Upper lobe of right lung (tissue), 1 donor: ENCODE results near the gene SRSF2. TPM values are rescaled to one million over a fixed set of nuclear protein-coding genes. Genes with fewer than 3 reads are reported as not detected.
A peak's percentile ranks its signal among the peaks of the same experiment; 100 is the strongest.
"Not testable (repeated sequence)": the region's sequence is repeated elsewhere in the genome, so short reads cannot be mapped to it uniquely, and the experiment has no call there.

Experiments used
- ATAC-seq: fragments of 200-7000 bp; cut with Tn5 transposase; one replicate; pipeline ENCODE4 v1.9.1; 2020; ENCODE audit warnings: mild to moderate bottlenecking, moderate library complexity
- DNase-seq: peaks from one replicate; pipeline ENCODE4 v3.0.0-alpha.2; 2020
- H3K27ac ChIP-seq: fragments of 200-600 bp; one replicate; pipeline ENCODE4 v1.8.0; 2022
- H3K27me3 ChIP-seq: fragments of 200-600 bp; one replicate; pipeline ENCODE4 v1.8.0; 2022; ENCODE audit warnings: mild to moderate bottlenecking
- H3K36me3 ChIP-seq: fragments of 200-600 bp; one replicate; pipeline ENCODE4 v1.8.0; 2022
- H3K4me1 ChIP-seq: fragments of 200-600 bp; one replicate; pipeline ENCODE4 v1.8.0; 2022
- H3K4me3 ChIP-seq: fragments of 200-600 bp; one replicate; pipeline ENCODE4 v1.8.0; 2022; ENCODE audit warnings: mild to moderate bottlenecking
- H3K9me3 ChIP-seq: fragments of 200-600 bp; one replicate; pipeline ENCODE4 v1.8.0; 2022
- intact Hi-C: fragments of 100-400 bp; cut with DNase I; formaldehyde crosslinking; loops from one replicate; pipeline ENCODE4 v1.11.0; 2022
- total RNA-seq: library from RNA; stranded (reverse); fragmentation: NEBNext Ultra II Directional; extraction: Animal tissue kit (Norgen Biotek cat#: 25700); gene quantifications from one replicate; pipeline ENCODE4 v1.2.1, GENCODE V29; 2021
- TF ChIP-seq, protein P1 (sequence below): fragments of 200-600 bp; IDR thresholded peaks from one replicate; pipeline ENCODE4 v1.8.0; 2022; ENCODE audit warnings: antibody characterized with exemption
- donor health status: DM: no; HTN: yes; CAD: no; lungs with severe emphysema.

The SRSF2 gene
- total RNA-seq, 1 donor from 2014 or later: 145 TPM

DNA sequence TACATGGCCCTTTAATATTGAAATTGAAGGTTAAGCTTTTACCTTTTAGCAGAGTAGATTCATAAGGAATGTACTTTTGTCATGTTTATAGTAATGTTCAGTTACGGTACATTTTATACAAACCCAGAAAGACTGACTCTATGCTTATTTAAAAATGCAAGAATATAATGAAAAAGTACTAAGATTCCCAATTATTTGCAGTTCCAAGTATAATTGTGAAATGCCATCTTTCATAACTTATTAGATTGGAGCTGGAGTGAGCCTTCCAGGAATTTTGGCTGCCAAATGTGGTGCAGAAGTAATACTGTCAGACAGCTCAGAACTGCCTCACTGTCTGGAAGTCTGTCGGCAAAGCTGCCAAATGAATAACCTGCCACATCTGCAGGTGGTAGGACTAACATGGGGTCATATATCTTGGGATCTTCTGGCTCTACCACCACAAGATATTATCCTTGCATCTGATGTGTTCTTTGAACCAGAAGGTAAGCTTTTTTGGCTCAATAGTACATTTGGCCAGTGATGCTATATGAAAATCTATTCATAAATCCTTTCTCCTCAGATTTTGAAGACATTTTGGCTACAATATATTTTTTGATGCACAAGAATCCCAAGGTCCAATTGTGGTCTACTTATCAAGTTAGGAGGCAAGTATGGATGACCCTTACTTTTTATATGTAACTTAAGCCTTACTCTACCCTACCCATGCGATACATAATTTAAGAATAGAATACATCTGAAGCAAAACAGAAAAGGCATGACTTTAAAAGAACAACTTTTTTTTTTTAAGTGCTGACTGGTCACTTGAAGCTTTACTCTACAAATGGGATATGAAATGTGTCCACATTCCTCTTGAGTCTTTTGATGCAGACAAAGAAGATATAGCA is 4.2 kb downstream of the SRSF2 start:
- TF ChIP-seq, protein P1, sequence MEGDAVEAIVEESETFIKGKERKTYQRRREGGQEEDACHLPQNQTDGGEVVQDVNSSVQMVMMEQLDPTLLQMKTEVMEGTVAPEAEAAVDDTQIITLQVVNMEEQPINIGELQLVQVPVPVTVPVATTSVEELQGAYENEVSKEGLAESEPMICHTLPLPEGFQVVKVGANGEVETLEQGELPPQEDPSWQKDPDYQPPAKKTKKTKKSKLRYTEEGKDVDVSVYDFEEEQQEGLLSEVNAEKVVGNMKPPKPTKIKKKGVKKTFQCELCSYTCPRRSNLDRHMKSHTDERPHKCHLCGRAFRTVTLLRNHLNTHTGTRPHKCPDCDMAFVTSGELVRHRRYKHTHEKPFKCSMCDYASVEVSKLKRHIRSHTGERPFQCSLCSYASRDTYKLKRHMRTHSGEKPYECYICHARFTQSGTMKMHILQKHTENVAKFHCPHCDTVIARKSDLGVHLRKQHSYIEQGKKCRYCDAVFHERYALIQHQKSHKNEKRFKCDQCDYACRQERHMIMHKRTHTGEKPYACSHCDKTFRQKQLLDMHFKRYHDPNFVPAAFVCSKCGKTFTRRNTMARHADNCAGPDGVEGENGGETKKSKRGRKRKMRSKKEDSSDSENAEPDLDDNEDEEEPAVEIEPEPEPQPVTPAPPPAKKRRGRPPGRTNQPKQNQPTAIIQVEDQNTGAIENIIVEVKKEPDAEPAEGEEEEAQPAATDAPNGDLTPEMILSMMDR: no peak
- peaks cover 54% of the 10 kb centered on the region for H3K36me3 ChIP-seq
- H3K4me3 ChIP-seq: no peak overlapping the region
- H3K9me3 ChIP-seq: no peaks in the 10 kb centered on the region
- H3K27ac ChIP-seq: no peak overlapping the region
- DNase-seq (no peak), ATAC-seq (no peak)
- no peaks in the 10 kb centered on the region for H3K27me3 ChIP-seq
- peaks cover 54% of the 10 kb centered on the region for H3K4me1 ChIP-seq
- intact Hi-C loops: no loop called here

DNA sequence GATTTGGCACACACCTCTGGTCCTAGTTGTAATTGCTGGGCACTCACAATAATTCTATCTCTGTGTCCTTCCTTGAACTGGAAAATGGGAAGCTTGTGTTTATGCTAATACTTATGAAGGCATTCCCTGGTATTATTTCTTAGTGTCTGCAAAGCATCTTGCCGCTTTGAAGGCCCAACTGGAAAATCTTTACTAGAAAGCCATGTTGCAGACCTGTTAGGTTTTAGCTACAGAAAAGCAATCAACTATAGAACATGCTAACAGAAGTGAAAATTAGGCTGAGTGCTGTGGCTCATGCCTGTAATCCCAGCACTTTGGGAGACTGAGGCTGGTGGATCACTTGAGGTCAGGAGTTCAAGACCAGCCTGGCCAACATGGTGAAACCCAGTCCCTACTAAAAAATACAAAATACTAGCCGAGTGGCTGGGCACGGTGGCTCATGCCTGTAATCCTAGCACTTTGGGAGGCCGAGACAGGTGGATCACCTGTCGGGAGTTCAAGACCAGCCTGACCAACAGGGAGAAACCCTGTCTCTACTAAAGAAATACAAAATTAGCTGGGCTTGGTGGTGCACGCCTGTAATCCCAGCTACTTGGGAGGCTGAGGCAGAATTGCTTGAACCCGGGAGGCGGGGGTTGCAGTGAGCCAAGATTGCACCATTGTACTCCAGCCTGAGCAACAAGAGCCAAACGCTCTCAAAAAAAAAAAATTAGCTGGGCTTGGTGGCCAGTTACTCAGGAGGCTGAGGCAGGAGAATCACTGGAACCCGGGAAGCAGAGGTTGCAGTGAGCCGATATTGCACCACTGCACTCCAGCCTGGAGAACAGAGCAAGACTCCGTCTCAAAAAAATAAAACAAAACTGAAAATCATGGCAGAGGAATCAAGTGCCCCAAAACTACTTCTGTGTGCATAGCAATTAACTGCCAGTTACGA is 5.1 kb downstream of the SRSF2 start:
- H3K9me3 ChIP-seq, intact Hi-C loops, DNase-seq, H3K27me3 ChIP-seq, ATAC-seq, H3K4me3 ChIP-seq: not testable (repeated sequence)
- peaks cover 54% of the 10 kb centered on the region for H3K36me3 ChIP-seq
- peak overlapping the region; percentile 1 for H3K27ac ChIP-seq
- H3K4me1 ChIP-seq: peaks cover 60% of the 10 kb centered on the region

DNA sequence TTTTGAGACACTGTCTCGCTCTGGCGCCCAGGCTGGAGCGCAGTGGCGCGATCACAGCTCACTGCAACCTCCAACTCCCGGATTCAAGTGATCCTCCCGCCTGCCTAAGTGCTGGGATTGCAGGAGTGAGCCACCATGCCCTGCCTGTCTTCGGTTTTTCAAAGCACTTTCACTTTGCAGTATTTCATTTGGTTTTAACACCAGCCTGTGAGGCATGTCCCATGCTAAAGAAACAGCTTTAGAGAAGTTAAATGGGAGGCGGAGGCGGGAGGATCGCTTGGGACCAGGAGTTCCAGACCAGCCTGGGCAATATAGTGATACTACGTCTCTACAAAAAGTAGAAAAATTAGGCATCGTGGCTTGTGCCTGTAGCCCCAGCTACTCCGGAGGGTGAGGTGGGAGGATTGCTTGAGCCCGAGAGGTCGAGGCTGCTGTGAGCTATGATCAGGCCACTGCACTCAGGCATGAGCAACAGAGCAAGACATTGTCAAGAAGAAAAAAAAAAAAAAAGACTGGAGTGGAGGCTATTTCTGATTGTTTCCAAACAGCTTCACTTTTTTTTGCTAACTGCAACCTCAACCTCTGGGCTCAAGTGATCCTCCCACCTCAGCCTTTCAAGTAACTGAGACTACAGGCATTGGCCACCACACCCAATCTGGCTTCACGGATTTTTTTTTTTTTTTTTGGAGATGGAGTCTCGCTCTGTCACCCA is 9.2 kb downstream of the SRSF2 start:
- intact Hi-C loops: no loop called here
- DNase-seq (no peak), ATAC-seq (no peak)
- peaks cover 47% of the 10 kb centered on the region for H3K36me3 ChIP-seq
- peak overlapping the region; percentile 100 for H3K27ac ChIP-seq
- no peaks in the 10 kb centered on the region for H3K27me3 ChIP-seq
- H3K4me3 ChIP-seq: peak overlapping the region; percentile 99
- TF ChIP-seq, protein P1: no peak
- no peaks in the 10 kb centered on the region for H3K9me3 ChIP-seq
- peaks cover 50% of the 10 kb centered on the region for H3K4me1 ChIP-seq

DNA sequence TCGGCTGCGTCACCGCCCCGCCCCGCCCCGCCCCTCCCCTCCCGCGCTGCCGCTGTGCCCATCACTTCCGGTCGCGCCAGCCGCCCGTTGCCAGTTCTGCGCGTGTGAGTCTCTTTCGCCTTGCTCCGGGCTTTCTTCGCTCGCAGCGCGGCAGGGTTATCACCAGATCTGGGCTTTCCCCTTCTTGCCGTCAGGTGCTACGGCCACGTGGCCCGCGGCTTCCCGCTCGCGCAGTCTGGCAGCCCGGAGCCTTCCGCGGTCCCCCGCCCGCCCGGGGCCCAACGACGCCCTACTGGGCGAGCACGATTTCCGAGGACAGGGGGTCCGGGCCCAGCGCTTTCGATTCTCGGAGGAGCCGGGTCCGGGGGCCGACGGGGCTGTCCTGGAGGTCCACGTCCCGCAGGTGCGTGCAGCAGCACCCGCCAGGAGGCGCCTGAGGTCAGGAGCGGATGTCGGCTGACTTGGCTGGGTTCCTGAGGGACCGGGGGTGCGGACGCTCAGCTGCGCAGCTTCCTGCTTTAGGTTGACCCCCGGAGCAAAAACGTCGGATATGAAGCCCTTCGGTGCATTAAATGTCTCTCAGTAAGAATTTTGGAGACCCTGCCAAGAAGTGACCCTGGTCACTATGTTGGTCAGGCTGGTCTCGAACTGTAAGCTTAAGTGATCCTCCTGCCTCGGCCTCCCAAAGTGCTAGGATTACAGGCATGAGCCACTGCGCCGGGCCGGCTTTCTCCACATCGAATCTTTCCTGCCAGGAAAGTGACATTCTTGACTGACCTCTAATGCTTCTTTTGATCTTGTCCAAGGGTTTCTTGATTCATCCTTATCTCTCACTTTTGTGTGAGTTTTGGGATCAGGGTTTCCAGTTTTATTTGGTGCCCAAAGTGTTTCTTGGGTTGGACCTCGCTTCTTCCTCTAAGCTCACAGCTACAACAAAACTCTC is 10.1 kb downstream of the SRSF2 start, which contains the start of gene METTL23:
METTL23 (plus strand) TSS at position 64 of the 943 bp plus-strand sequence. CDS start 2,872 bp downstream, outside the sequence.
- H3K27ac ChIP-seq: peak within 1 kb of the TSS; percentile 100
- TF ChIP-seq, protein P1: peak; percentile 65
- ATAC-seq: peak; percentile 73
- H3K4me3 ChIP-seq: peak within 1 kb of the TSS; percentile 99
- no peaks in the 10 kb centered on the region for H3K9me3 ChIP-seq
- peaks cover 45% of the 10 kb centered on the region for H3K4me1 ChIP-seq
- no peaks in the 10 kb centered on the region for H3K27me3 ChIP-seq
- H3K36me3 ChIP-seq: peaks cover 45% of the 10 kb centered on the region
- DNase-seq: peak; percentile 94
- intact Hi-C loops: no loop called here

DNA sequence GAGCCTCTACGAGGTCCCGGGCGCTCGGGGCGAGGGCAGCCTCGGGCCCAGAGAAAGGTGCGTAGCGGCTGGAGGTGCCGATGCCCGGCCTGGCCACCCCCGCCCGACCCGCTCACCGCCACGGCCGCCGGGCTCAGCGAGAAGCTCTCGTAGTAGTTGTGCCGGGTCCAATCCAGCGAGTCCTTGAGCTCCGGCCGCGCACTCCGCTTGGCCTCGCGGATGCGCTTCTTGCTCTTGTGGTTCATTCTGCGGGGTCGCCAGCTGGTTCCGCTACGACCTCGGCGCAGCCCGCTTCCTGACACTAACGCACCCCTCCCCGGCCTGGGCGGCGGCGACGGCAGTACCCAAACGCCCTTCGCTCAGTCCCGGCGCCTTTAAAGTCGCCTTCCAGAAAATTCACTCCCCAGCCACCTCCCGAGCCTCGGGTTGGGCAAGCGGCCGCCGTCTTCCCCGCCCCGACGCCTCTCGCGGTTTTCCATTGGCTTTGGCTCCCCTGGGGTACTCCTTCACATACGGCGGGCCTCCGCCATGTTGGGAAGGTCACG is 10.8 kb downstream of the SRSF2 start, which contains the start of gene JMJD6:
JMJD6 (minus strand) TSS at position 376 of the 545 bp plus-strand sequence; CDS start at position 245, 131 bp downstream.
- intact Hi-C loops: no loop called here
- TF ChIP-seq, protein P1: no peak
- Histone ChIP-seq H3K27me3 (no peaks in the 10 kb centered on the region), H3K9me3 (no peaks in the 10 kb centered on the region), H3K36me3 (peaks cover 45% of the 10 kb centered on the region), H3K4me3 (peak within 1 kb of the TSS; percentile 99), H3K27ac (peak within 1 kb of the TSS; percentile 100), H3K4me1 (peaks cover 41% of the 10 kb centered on the region)
- DNase-seq (peak; percentile 99), ATAC-seq (peak; percentile 95)
